IMR-90 (cell line): ENCODE results near the gene XIRP1. TPM values are rescaled to one million over a fixed set of nuclear protein-coding genes. Genes with fewer than 3 reads are reported as not detected.

Source experiments
- ATAC-seq: fragments of 200-7000 bp; cut with Tn5 transposase; 2 replicates; pipeline ENCODE4 v1.9.1; 2020; ENCODE audit warnings: low read depth, mild to moderate bottlenecking, moderate library complexity
- BruUV-seq: library from RNA; stranded (reverse); fragments of 400-500 nt; replicated peaks from 2 replicates; lab custom pipeline; 2021; lab: Mats Ljungman, UMichigan
- CTCF ChIA-PET: fragments of 300-600 bp; formaldehyde crosslinking; extraction: SDS; loops from one replicate; lab custom pipeline; 2021; ENCODE audit warnings: antibody characterized with exemption; lab: Yijun Ruan, JAX
- POLR2A ChIA-PET: fragments of 300-600 bp; sonication (Branson Sonifier 250); formaldehyde crosslinking; loops from one replicate; lab custom pipeline; 2022; ENCODE audit warnings: antibody characterized with exemption; ENCODE audit not compliant: unreplicated experiment; lab: Charles Lee
- DNase-seq: peaks from one replicate; pipeline ENCODE4 v3.0.0; 2013
- H2AFZ ChIP-seq: replicated peaks from 2 replicates; pipeline ENCODE3; 2013; ENCODE audit warnings: low read length, mild to moderate bottlenecking; ENCODE audit not compliant: poor library complexity
- H2AK5ac ChIP-seq: 2 replicates; pipeline ENCODE4 v1.6.1; 2013; ENCODE audit warnings: low read depth, low read length, inconsistent platforms
- H2AK9ac ChIP-seq: replicated peaks from 2 replicates; pipeline ENCODE3; 2013; ENCODE audit warnings: mild to moderate bottlenecking, low read depth, low read length, moderate library complexity; ENCODE audit not compliant: poor library complexity
- H2BK120ac ChIP-seq: 2 replicates; pipeline ENCODE4 v1.6.1; 2013; ENCODE audit warnings: low read depth, low read length, inconsistent platforms
- H2BK15ac ChIP-seq: 3 replicates; pipeline ENCODE4 v1.6.1; 2013; ENCODE audit warnings: low read depth, low read length, inconsistent platforms
- H2BK20ac ChIP-seq: 2 replicates; pipeline ENCODE4 v1.6.1; 2013; ENCODE audit warnings: low read depth, mild to moderate bottlenecking, inconsistent platforms, low read length, moderate library complexity
- H2BK5ac ChIP-seq: 2 replicates; pipeline ENCODE4 v1.6.1; 2013; ENCODE audit warnings: mild to moderate bottlenecking, low read depth, low read length, inconsistent platforms; ENCODE audit not compliant: poor library complexity, severe bottlenecking
- H3K14ac ChIP-seq: replicated peaks from 2 replicates; pipeline ENCODE4 v1.6.1; 2013; ENCODE audit warnings: low read depth, low read length, inconsistent platforms
- H3K18ac ChIP-seq: 2 replicates; pipeline ENCODE4 v1.6.1; 2013; ENCODE audit warnings: low read depth, low read length, control low read depth
- H3K23ac ChIP-seq: 2 replicates; pipeline ENCODE4 v1.6.1; 2013; ENCODE audit warnings: low read depth, low read length, inconsistent platforms
- H3K27ac ChIP-seq: 2 replicates; pipeline ENCODE4 v1.5.1; 2013; ENCODE audit warnings: mild to moderate bottlenecking, control low read depth, low read length; ENCODE audit not compliant: insufficient read depth
- H3K27me3 ChIP-seq: 2 replicates; pipeline ENCODE4 v1.6.1; 2013; ENCODE audit warnings: low read length; ENCODE audit not compliant: control insufficient read depth, insufficient read depth
- H3K36me3 ChIP-seq: 2 replicates; pipeline ENCODE4 v1.6.1; 2013; ENCODE audit warnings: low read length, mixed read lengths; ENCODE audit not compliant: control insufficient read depth, insufficient read depth
- H3K4ac ChIP-seq: 2 replicates; pipeline ENCODE4 v1.6.1; 2013; ENCODE audit warnings: low read depth, low read length, inconsistent platforms
- H3K4me1 ChIP-seq: 2 replicates; pipeline ENCODE4 v1.6.1; 2013; ENCODE audit warnings: low read length, mixed read lengths; ENCODE audit not compliant: control insufficient read depth, insufficient read depth
- H3K4me2 ChIP-seq: 2 replicates; pipeline ENCODE4 v1.6.1; 2013; ENCODE audit warnings: low read depth, mild to moderate bottlenecking, control low read depth, low read length, moderate library complexity
- H3K4me3 ChIP-seq: 2 replicates; pipeline ENCODE4 v1.5.1; 2013; ENCODE audit warnings: low read depth, mild to moderate bottlenecking, control low read depth, low read length, moderate library complexity; ENCODE audit not compliant: insufficient read depth
- H3K56ac ChIP-seq: 2 replicates; pipeline ENCODE4 v1.6.1; 2013; ENCODE audit warnings: low read length, inconsistent platforms; ENCODE audit not compliant: insufficient read depth; ENCODE audit errors: extremely low read depth
- H3K79me1 ChIP-seq, 2 experiments: 2 replicates each; pipeline ENCODE4 v1.6.1; 2013; ENCODE audit warnings: low read length in 2 of 2, inconsistent platforms in 1 of 2, low read depth in 1 of 2
- H3K9ac ChIP-seq: 2 replicates; pipeline ENCODE4 v1.6.1; 2013; ENCODE audit warnings: low read depth, low read length, control low read depth
- H3K9me1 ChIP-seq: 2 replicates; pipeline ENCODE4 v1.6.1; 2013; ENCODE audit warnings: low read length, inconsistent platforms; ENCODE audit not compliant: insufficient read depth
- H3K9me3 ChIP-seq: 2 replicates; pipeline ENCODE4 v1.6.1; 2013; ENCODE audit warnings: low read length; ENCODE audit not compliant: control insufficient read depth, insufficient read depth
- H4K20me1 ChIP-seq: 2 replicates; pipeline ENCODE4 v1.6.1; 2013; ENCODE audit warnings: low read length, inconsistent platforms; ENCODE audit not compliant: insufficient read depth
- H4K5ac ChIP-seq: 2 replicates; pipeline ENCODE4 v1.6.1; 2013; ENCODE audit warnings: mild to moderate bottlenecking, low read depth, low read length, control low read depth
- H4K8ac ChIP-seq, 2 experiments: 2 replicates each; pipeline ENCODE4 v1.6.1; 2013; ENCODE audit warnings: low read depth in 2 of 2, low read length in 2 of 2, control low read depth in 1 of 2, inconsistent platforms in 1 of 2
- H4K91ac ChIP-seq: 2 replicates; pipeline ENCODE4 v1.6.1; 2013; ENCODE audit warnings: low read depth, low read length, inconsistent platforms; ENCODE audit not compliant: insufficient read depth
- BHLHE40 ChIP-seq: fragments of 150-350 bp; IDR thresholded peaks from 2 replicates; pipeline ENCODE4 v1.6.1; 2016; ENCODE audit warnings: mild to moderate bottlenecking, low read depth, low read length
- CEBPB ChIP-seq: IDR thresholded peaks from 2 replicates; pipeline ENCODE4 v1.6.1; 2012; ENCODE audit warnings: low read depth, low read length, improper control_type of control experiment
- CHD1 ChIP-seq: IDR thresholded peaks from 2 replicates; pipeline ENCODE4 v1.6.1; 2012; ENCODE audit warnings: low read depth, low read length, improper control_type of control experiment
- FOS ChIP-seq: fragments of 150-350 bp; IDR thresholded peaks from 2 replicates; pipeline ENCODE4 v1.6.1; 2016; ENCODE audit warnings: low read depth, low read length
- MAFK ChIP-seq: IDR thresholded peaks from 2 replicates; pipeline ENCODE4 v1.6.1; 2012; ENCODE audit warnings: low read depth, low read length, improper control_type of control experiment
- MAZ ChIP-seq: IDR thresholded peaks from 2 replicates; pipeline ENCODE4 v1.6.1; 2012; ENCODE audit warnings: low read depth, mild to moderate bottlenecking, low read length, improper control_type of control experiment, moderate library complexity, borderline replicate concordance
- MXI1 ChIP-seq: IDR thresholded peaks from 2 replicates; pipeline ENCODE4 v1.6.1; 2012; ENCODE audit warnings: low read depth, mild to moderate bottlenecking, low read length, moderate library complexity, borderline replicate concordance
- NFE2L2 ChIP-seq: fragments of 150-350 bp; IDR thresholded peaks from 2 replicates; pipeline ENCODE4 v1.6.1; 2016; ENCODE audit warnings: low read depth, mild to moderate bottlenecking, low read length
- POLR2A ChIP-seq: IDR thresholded peaks from 2 replicates; pipeline ENCODE4 v1.6.1; 2012; ENCODE audit warnings: mild to moderate bottlenecking, low read depth, low read length
- RAD21 ChIP-seq: IDR thresholded peaks from 2 replicates; pipeline ENCODE4 v1.6.1; 2012; ENCODE audit warnings: low read length, improper control_type of control experiment
- RCOR1 ChIP-seq: IDR thresholded peaks from 2 replicates; pipeline ENCODE4 v1.6.1; 2012; ENCODE audit warnings: mild to moderate bottlenecking, low read length, improper control_type of control experiment; ENCODE audit not compliant: insufficient replicate concordance
- RFX5 ChIP-seq: IDR thresholded peaks from 2 replicates; pipeline ENCODE4 v1.8.0; 2012; ENCODE audit warnings: low read depth, mild to moderate bottlenecking, low read length, moderate library complexity
- SMC3 ChIP-seq: fragments of 150-350 bp; IDR thresholded peaks from 2 replicates; pipeline ENCODE4 v1.6.1; 2016; ENCODE audit warnings: low read depth, mild to moderate bottlenecking, antibody characterized with exemption, low read length, moderate library complexity
- WGBS, 2 experiments: methylation state at CpG; one replicate each; pipeline versions ENCODE4 v1.1.5 to v1.1.7; 2013; ENCODE audit warnings: missing lambda C conversion rate in 2 of 2; ENCODE audit not compliant: insufficient read length in 1 of 2; ENCODE audit errors: extremely low coverage in 2 of 2; 5-methylcytosine and 5-hydroxymethylcytosine counted together
- dilution Hi-C: fragments of 300-500 bp; cut with HindIII; formaldehyde crosslinking; loops from one replicate; pipeline ENCODE4 v1.14.3; 2018; ENCODE audit warnings: low sequenced_read_pairs; ENCODE audit not compliant: unreplicated experiment
- in situ Hi-C: fragments of 300-500 bp; cut with MboI; formaldehyde crosslinking; loops from 3 replicates; pipeline ENCODE4 v1.14.3; 2019; ENCODE audit warnings: low sequenced_read_pairs, inconsistent platforms, mixed read lengths
- intact Hi-C: fragments of 100-400 bp; cut with micrococcal nuclease; formaldehyde crosslinking; loops from 2 replicates; pipeline ENCODE4 v1.10.0; 2022
- polyA plus RNA-seq, 3 experiments: library from polyadenylated mRNA; depleted of rRNA; stranded (reverse); fragments of >200 nt; gene quantifications; 2 replicates each; pipeline ENCODE4 v1.2.3, GENCODE V29; 2012; ENCODE audit warnings: low replicate concordance in 1 of 3
- total RNA-seq: library from RNA; depleted of rRNA; stranded (reverse); fragments of >200 nt; gene quantifications from 2 replicates; pipeline ENCODE4 v1.2.3, GENCODE V29; 2012
- TF ChIP-seq, protein P1 (sequence below): fragments of 150-350 bp; IDR thresholded peaks from 2 replicates; pipeline ENCODE4 v1.6.1; 2017; ENCODE audit warnings: mild to moderate bottlenecking, antibody characterized with exemption, low read length, low read depth
- TF ChIP-seq, protein P2 (sequence below): conservative IDR thresholded peaks from 2 replicates; pipeline ENCODE4 v1.5.1; 2012; ENCODE audit warnings: mild to moderate bottlenecking, low read depth, low read length, improper control_type of control experiment
- TF ChIP-seq, protein P3 (sequence below): fragments of 150-350 bp; IDR thresholded peaks from 2 replicates; pipeline ENCODE4 v1.6.1; 2016; ENCODE audit warnings: low read depth, mild to moderate bottlenecking, low read length, moderate library complexity, borderline replicate concordance

Gene XIRP1
- total and polyA plus RNA-seq, 2 of the 4 experiments (the other 2 are of a cell fraction) = under 0.01 to 0.07 TPM

DNA sequence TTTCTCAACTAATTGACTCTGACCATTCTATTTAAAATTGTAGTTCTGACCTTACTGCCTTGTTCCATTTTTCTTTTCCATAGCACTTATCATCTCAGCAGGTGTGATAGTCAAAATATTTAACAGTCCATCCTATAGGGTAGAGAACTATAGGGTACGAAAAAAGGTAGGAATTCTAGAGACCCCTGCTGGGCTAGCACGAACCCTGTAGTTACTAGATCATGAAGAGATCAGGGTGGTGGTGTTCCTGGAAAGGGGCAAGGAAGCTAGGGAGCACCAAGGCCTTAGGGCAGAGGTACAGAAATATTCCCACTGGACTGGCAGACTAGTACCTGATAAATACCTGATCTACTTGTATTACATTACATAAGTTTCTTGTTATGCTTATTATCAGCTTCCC, 31.9 kb upstream of the XIRP1 start:
- Histone ChIP-seq H3K9me1 (no peaks in the 10 kb centered on the region), H2AK5ac (no peak overlapping the region), H4K5ac (no peak overlapping the region), H3K4ac (no peak overlapping the region), H3K4me1 (no peaks in the 10 kb centered on the region), H3K27ac (no peak overlapping the region), H3K36me3 (no peaks in the 10 kb centered on the region), H2AFZ (no peak overlapping the region), H2BK5ac (no peak overlapping the region), H3K4me2 (no peak overlapping the region), H2BK15ac (no peak overlapping the region), H2BK20ac (no peak overlapping the region), H3K56ac (no peak overlapping the region), H2BK120ac (no peak overlapping the region), H3K14ac (no peak overlapping the region), H4K91ac (no peak overlapping the region), H3K18ac (no peak overlapping the region), H2AK9ac (no peak overlapping the region), H3K79me1 (no peaks in the 10 kb centered on the region), H4K20me1 (no peaks in the 10 kb centered on the region), H3K4me3 (no peak overlapping the region), H4K8ac (no peak overlapping the region), H3K9me3 (no peaks in the 10 kb centered on the region), H3K23ac (no peak overlapping the region), H3K27me3 (peaks cover 16% of the 10 kb centered on the region), H3K9ac (no peak overlapping the region)
- intact Hi-C loops (no loop called here), dilution Hi-C loops (no loop called here), in situ Hi-C loops (no loop called here)
- TF ChIP-seq POLR2A = no peak
- no peak for TF ChIP-seq MAFK
- TF ChIP-seq MXI1 = no peak
- TF ChIP-seq RCOR1 = no peak
- no peak for TF ChIP-seq RFX5
- TF ChIP-seq CHD1 = no peak
- no peak for TF ChIP-seq MAZ
- TF ChIP-seq SMC3 = no peak
- no peak for TF ChIP-seq NFE2L2
- TF ChIP-seq, protein P1, sequence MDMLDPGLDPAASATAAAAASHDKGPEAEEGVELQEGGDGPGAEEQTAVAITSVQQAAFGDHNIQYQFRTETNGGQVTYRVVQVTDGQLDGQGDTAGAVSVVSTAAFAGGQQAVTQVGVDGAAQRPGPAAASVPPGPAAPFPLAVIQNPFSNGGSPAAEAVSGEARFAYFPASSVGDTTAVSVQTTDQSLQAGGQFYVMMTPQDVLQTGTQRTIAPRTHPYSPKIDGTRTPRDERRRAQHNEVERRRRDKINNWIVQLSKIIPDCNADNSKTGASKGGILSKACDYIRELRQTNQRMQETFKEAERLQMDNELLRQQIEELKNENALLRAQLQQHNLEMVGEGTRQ = no peak
- no peak for TF ChIP-seq RAD21
- TF ChIP-seq CEBPB = no peak
- TF ChIP-seq, protein P2, sequence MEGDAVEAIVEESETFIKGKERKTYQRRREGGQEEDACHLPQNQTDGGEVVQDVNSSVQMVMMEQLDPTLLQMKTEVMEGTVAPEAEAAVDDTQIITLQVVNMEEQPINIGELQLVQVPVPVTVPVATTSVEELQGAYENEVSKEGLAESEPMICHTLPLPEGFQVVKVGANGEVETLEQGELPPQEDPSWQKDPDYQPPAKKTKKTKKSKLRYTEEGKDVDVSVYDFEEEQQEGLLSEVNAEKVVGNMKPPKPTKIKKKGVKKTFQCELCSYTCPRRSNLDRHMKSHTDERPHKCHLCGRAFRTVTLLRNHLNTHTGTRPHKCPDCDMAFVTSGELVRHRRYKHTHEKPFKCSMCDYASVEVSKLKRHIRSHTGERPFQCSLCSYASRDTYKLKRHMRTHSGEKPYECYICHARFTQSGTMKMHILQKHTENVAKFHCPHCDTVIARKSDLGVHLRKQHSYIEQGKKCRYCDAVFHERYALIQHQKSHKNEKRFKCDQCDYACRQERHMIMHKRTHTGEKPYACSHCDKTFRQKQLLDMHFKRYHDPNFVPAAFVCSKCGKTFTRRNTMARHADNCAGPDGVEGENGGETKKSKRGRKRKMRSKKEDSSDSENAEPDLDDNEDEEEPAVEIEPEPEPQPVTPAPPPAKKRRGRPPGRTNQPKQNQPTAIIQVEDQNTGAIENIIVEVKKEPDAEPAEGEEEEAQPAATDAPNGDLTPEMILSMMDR = no peak
- TF ChIP-seq BHLHE40 = no peak
- TF ChIP-seq FOS = no peak
- TF ChIP-seq, protein P3, sequence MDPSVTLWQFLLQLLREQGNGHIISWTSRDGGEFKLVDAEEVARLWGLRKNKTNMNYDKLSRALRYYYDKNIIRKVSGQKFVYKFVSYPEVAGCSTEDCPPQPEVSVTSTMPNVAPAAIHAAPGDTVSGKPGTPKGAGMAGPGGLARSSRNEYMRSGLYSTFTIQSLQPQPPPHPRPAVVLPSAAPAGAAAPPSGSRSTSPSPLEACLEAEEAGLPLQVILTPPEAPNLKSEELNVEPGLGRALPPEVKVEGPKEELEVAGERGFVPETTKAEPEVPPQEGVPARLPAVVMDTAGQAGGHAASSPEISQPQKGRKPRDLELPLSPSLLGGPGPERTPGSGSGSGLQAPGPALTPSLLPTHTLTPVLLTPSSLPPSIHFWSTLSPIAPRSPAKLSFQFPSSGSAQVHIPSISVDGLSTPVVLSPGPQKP = no peak
- ATAC-seq (no peak), DNase-seq (no peak)
- BruUV-seq = no TSS peak
- POLR2A ChIA-PET = no interaction called here
- WGBS, 2 experiments = no CpG with 5 or more reads among the region's 2 CpGs
- CTCF ChIA-PET = no interaction called here
